Measurements from ENCODE around the gene TET3. TPM values are rescaled to one million over a fixed set of nuclear protein-coding genes. Genes with fewer than 3 reads are reported as not detected.

Gene TET3
- polyA plus RNA-seq, 1 donor (not counting 4 experiments of a cell fraction or from before 2014, with no cell fraction given) = 2.9 TPM

- H3K79me2 ChIP-seq (ENCODE audit: control insufficient read depth, insufficient read depth, low read length) = peaks cover 78% of the 10 kb centered on the region
- no peaks in the 10 kb centered on the region for H3K9me3 ChIP-seq (ENCODE audit: control insufficient read depth, low read depth, low read length)
- H4K20me1 ChIP-seq (ENCODE audit: control insufficient read depth, extremely low read depth, insufficient read depth, low read length) = peaks cover 10% of the 10 kb centered on the region
- no peak overlapping the region for H3K4me3 ChIP-seq (ENCODE audit: control insufficient read depth in 2 of 3, extremely low read depth in 1 of 3, insufficient read depth in 2 of 3, low read depth in 1 of 3, low read length in 3 of 3)
- H3K4me1 ChIP-seq (ENCODE audit: control insufficient read depth, extremely low read depth, insufficient read depth, low read length) = peaks cover 34% of the 10 kb centered on the region
- peaks cover 10% of the 10 kb centered on the region for H3K9me1 ChIP-seq (ENCODE audit: control insufficient read depth, extremely low read depth, insufficient read depth, low read length)
- dilution Hi-C loops (cut with MboI; ENCODE audit: extremely low pct_ligation_motif_present, low sequenced_read_pairs) = no loop called here
- H2AFZ ChIP-seq (ENCODE audit: control insufficient read depth, low read length) = no peak overlapping the region
- no peak overlapping the region for H3K9ac ChIP-seq (ENCODE audit: control insufficient read depth, extremely low read depth, insufficient read depth, low read length)
- FAIRE-seq = no peak
- peaks cover 3% of the 10 kb centered on the region in 2 experiments for H3K36me3 ChIP-seq (ENCODE audit: control insufficient read depth in 2 of 2, extremely low read depth in 1 of 2, insufficient read depth in 2 of 2, low read length in 2 of 2)
- TF ChIP-seq EZH2 (IDR thresholded peaks at IDR 0.05; ENCODE audit: low read length) = no peak
- TF ChIP-seq CTCF (optimal IDR thresholded peaks at IDR 0.05 in 1 of 3, IDR thresholded peaks at IDR 0.05 in 1 of 3, conservative IDR thresholded peaks at IDR 0.05 in 1 of 3; ENCODE audit: extremely low read depth in 1 of 3, insufficient read depth in 2 of 3, low read length in 3 of 3) = no peak
- DNase-seq (ENCODE audit: low read depth, low spot score) = no peak
- H3K27ac ChIP-seq (ENCODE audit: control insufficient read depth, insufficient read depth, low read length) = no peak overlapping the region
- no peak overlapping the region for H3K4me2 ChIP-seq (ENCODE audit: control insufficient read depth, extremely low read depth, insufficient read depth, low read depth, low read length)
- no peaks in the 10 kb centered on the region for H3K27me3 ChIP-seq (ENCODE audit: control insufficient read depth, extremely low read depth, insufficient read depth, low read length)
These were observed 11.1 kb downstream of the TET3 start for GRCh38 chr2:73995810-73996209.

GRCh38 chr2:73997813-73998212, 13.1 kb downstream of the TET3 start:
- Histone ChIP-seq H3K4me3 (ENCODE audit: control insufficient read depth in 2 of 3, extremely low read depth in 1 of 3, insufficient read depth in 2 of 3, low read depth in 1 of 3, low read length in 3 of 3) (no peak overlapping the region), H3K79me2 (ENCODE audit: control insufficient read depth, insufficient read depth, low read length) (peaks cover 81% of the 10 kb centered on the region), H3K27ac (ENCODE audit: control insufficient read depth, insufficient read depth, low read length) (no peak overlapping the region), H3K27me3 (ENCODE audit: control insufficient read depth, extremely low read depth, insufficient read depth, low read length) (no peaks in the 10 kb centered on the region), H3K4me1 (ENCODE audit: control insufficient read depth, extremely low read depth, insufficient read depth, low read length) (peaks cover 35% of the 10 kb centered on the region), H3K9me3 (ENCODE audit: control insufficient read depth, low read depth, low read length) (no peaks in the 10 kb centered on the region), H3K9me1 (ENCODE audit: control insufficient read depth, extremely low read depth, insufficient read depth, low read length) (peaks cover 10% of the 10 kb centered on the region), H4K20me1 (ENCODE audit: control insufficient read depth, extremely low read depth, insufficient read depth, low read length) (peaks cover 23% of the 10 kb centered on the region), H3K36me3 (ENCODE audit: control insufficient read depth in 2 of 2, extremely low read depth in 1 of 2, insufficient read depth in 2 of 2, low read length in 2 of 2) (peaks cover 3% of the 10 kb centered on the region in 2 experiments), H3K4me2 (ENCODE audit: control insufficient read depth, extremely low read depth, insufficient read depth, low read depth, low read length) (no peak overlapping the region), H3K9ac (ENCODE audit: control insufficient read depth, extremely low read depth, insufficient read depth, low read length) (no peak overlapping the region), H2AFZ (ENCODE audit: control insufficient read depth, low read length) (no peak overlapping the region)
- FAIRE-seq (no peak), DNase-seq (ENCODE audit: low read depth, low spot score) (no peak)
- TF ChIP-seq EZH2 (IDR thresholded peaks at IDR 0.05; ENCODE audit: low read length) (no peak), CTCF (optimal IDR thresholded peaks at IDR 0.05 in 1 of 3, IDR thresholded peaks at IDR 0.05 in 1 of 3, conservative IDR thresholded peaks at IDR 0.05 in 1 of 3; ENCODE audit: extremely low read depth in 1 of 3, insufficient read depth in 2 of 3, low read length in 3 of 3) (peak in 1 of 3 experiments; percentile 39)
- dilution Hi-C loops (cut with MboI; ENCODE audit: extremely low pct_ligation_motif_present, low sequenced_read_pairs) = no loop called here

Measured in keratinocyte (primary cell).